Activated T-helper 1 cell treated with anti-CD3 and anti-CD28 coated beads, Interleukin-2, amount 50 U/mL, for 16 hours (primary cell): ENCODE measurements around the gene HDAC7.

Experiments used
- DNase-seq, 2 donors: peaks; one replicate each; pipeline ENCODE4 v3.0.0-alpha.2; 2020; ENCODE audit warnings: low read depth in 1 of 2, low spot score in 1 of 2

The HDAC7 gene

GRCh38 chr12:47833591-47834012 is 13.9 kb upstream of the HDAC7 start:
- DNase-seq = no peak

GRCh38 chr12:47832263-47832933 is 12.7 kb upstream of the HDAC7 start:
- DNase-seq = peak in 1 of 2 donors; percentile 51

GRCh38 chr12:47829584-47829983 is 9.9 kb upstream of the HDAC7 start:
- DNase-seq = no peak

GRCh38 chr12:47828976-47829482 is 9.3 kb upstream of the HDAC7 start:
- DNase-seq = no peak

- DNase-seq = no peak
Measured at GRCh38 chr12:47828008-47828975, 8.6 kb upstream of the HDAC7 start.

GRCh38 chr12:47825173-47825639 is 5.5 kb upstream of the HDAC7 start:
- no peak for DNase-seq

GRCh38 chr12:47824635-47825034 is 4.9 kb upstream of the HDAC7 start:
- DNase-seq = no peak

GRCh38 chr12:47824198-47824597 is 4.5 kb upstream of the HDAC7 start:
- DNase-seq = no peak

- DNase-seq = no peak
Measured at GRCh38 chr12:47823422-47824086, 3.9 kb upstream of the HDAC7 start.

GRCh38 chr12:47822863-47823262 is 3.2 kb upstream of the HDAC7 start:
- no peak for DNase-seq

- DNase-seq = no peak
Measured at GRCh38 chr12:47822401-47822800, 2.7 kb upstream of the HDAC7 start.

GRCh38 chr12:47821346-47821706 is 1.6 kb upstream of the HDAC7 start:
- no peak for DNase-seq

- no peak for DNase-seq
Measured at GRCh38 chr12:47820631-47821345, 1.1 kb upstream of the HDAC7 start.

- no peak for DNase-seq
Measured at GRCh38 chr12:47819138-47819895, 386 bp downstream of the HDAC7 start.

GRCh38 chr12:47818467-47819137 is 1.1 kb downstream of the HDAC7 start:
- no peak for DNase-seq

GRCh38 chr12:47818007-47818376 is 1.7 kb downstream of the HDAC7 start:
- DNase-seq = no peak

- no peak for DNase-seq
Measured at GRCh38 chr12:47817272-47818006, 2.3 kb downstream of the HDAC7 start.

- DNase-seq = no peak
Measured at GRCh38 chr12:47816403-47817271, 3.1 kb downstream of the HDAC7 start.
